A673 (cell line): ENCODE measurements around the gene KCTD21. TPM values are rescaled to one million over a fixed set of nuclear protein-coding genes. Genes with fewer than 3 reads are reported as not detected.
"Not testable (repeated sequence)": the region's sequence is repeated elsewhere in the genome, so short reads cannot be mapped to it uniquely, and the experiment has no call there.

Source experiments
- BruUV-seq: library from RNA; stranded (reverse); fragments of 400-500 nt; replicated peaks from 2 replicates; lab custom pipeline; 2021; lab: Mats Ljungman, UMichigan
- CTCF ChIA-PET: fragments of 300-600 bp; sonication (Branson Sonifier 250); formaldehyde crosslinking; loops from one replicate; lab custom pipeline; 2022; ENCODE audit warnings: antibody characterized with exemption; lab: Charles Lee
- POLR2A ChIA-PET: fragments of 300-600 bp; sonication (Branson Sonifier 250); formaldehyde crosslinking; loops from one replicate; lab custom pipeline; 2022; ENCODE audit warnings: antibody characterized with exemption; ENCODE audit not compliant: low non-redundant PET; lab: Charles Lee
- DNase-seq: peaks from one replicate; pipeline ENCODE4 v3.0.0-alpha.2; 2015; ENCODE audit warnings: low spot score
- H3K27ac ChIP-seq: fragments of 200-600 bp; sonication (generic); 2 replicates; pipeline ENCODE4 v1.5.1; 2016; ENCODE audit warnings: mixed run types, low read depth, mild to moderate bottlenecking, mixed read lengths, antibody characterized with exemption, low read length; ENCODE audit not compliant: poor library complexity, severe bottlenecking
- H3K27me3 ChIP-seq: fragments of 200-600 bp; sonication (generic); replicated peaks from 2 replicates; pipeline ENCODE4 v1.6.1; 2017; ENCODE audit warnings: mixed run types, low read depth, mild to moderate bottlenecking, mixed read lengths, antibody characterized with exemption, low read length; ENCODE audit not compliant: insufficient read depth, poor library complexity
- H3K36me3 ChIP-seq: fragments of 200-600 bp; sonication (generic); 2 replicates; pipeline ENCODE4 v1.6.1; 2016; ENCODE audit warnings: mixed run types, mild to moderate bottlenecking, mixed read lengths, antibody characterized with exemption, low read length; ENCODE audit not compliant: insufficient read depth, poor library complexity, severe bottlenecking
- H3K4me1 ChIP-seq: fragments of 200-600 bp; sonication (generic); 2 replicates; pipeline ENCODE4 v1.6.1; 2017; ENCODE audit warnings: mixed run types, mild to moderate bottlenecking, mixed read lengths, antibody characterized with exemption, low read length; ENCODE audit not compliant: insufficient read depth, poor library complexity, severe bottlenecking
- H3K4me3 ChIP-seq: fragments of 200-600 bp; sonication (generic); 2 replicates; pipeline ENCODE4 v1.5.1; 2016; ENCODE audit warnings: low read depth, mixed run types, mild to moderate bottlenecking, mixed read lengths, low read length; ENCODE audit not compliant: poor library complexity, severe bottlenecking
- H3K9me3 ChIP-seq: fragments of 200-600 bp; sonication (generic); 2 replicates; pipeline ENCODE4 v1.6.1; 2016; ENCODE audit warnings: mixed run types, low read depth, mild to moderate bottlenecking, mixed read lengths, antibody characterized with exemption, low read length; ENCODE audit not compliant: poor library complexity, severe bottlenecking
- EZH2 ChIP-seq: fragments of 200-600 bp; sonication (generic); IDR thresholded peaks from 2 replicates; pipeline ENCODE4 v1.6.1; 2017; ENCODE audit warnings: borderline replicate concordance, low read depth, mild to moderate bottlenecking, mixed read lengths, antibody characterized with exemption, low read length; ENCODE audit not compliant: poor library complexity, severe bottlenecking
- intact Hi-C: fragments of 100-400 bp; cut with micrococcal nuclease; formaldehyde crosslinking; loops from one replicate; pipeline ENCODE4 v1.10.0; 2022; ENCODE audit not compliant: unreplicated experiment
- total RNA-seq: library from RNA; stranded (reverse); gene quantifications from 2 replicates; pipeline ENCODE4 v1.2.3, GENCODE V29; 2021
- TF ChIP-seq, protein P1 (sequence below): fragments of 300-800, 200-600 bp; sonication (generic); conservative IDR thresholded peaks from 2 replicates; pipeline ENCODE4 v1.5.1; 2017; ENCODE audit warnings: low read depth, mild to moderate bottlenecking, antibody characterized with exemption, low read length, moderate library complexity, mixed read lengths

The KCTD21 gene
- total RNA-seq, 1 experiment from 2014 or later: 3.5 TPM

DNA sequence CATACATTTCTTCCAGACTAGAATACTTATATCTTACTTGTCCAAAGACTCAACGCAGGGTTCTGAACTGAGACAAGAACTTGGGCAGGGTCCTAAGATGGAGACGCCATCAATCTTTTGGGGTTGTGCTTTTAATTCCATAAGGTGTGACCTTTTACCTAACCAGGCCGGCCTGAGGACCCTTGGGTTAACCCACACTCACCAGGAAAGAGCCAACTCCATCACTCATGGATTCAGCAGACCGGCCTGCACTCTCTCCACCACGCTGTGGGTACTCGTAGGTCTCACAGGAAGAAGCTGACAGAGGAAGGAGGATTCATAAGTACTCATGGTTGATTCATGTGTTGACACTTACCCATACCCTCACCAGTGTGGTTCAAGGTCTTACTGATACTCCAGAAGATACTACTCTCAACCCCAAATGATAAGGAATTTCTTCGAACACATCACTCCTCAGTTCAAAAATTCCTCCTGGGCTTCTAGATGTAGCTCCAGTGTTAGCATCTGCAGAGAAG is 36.5 kb upstream of the KCTD21 start:
- Histone ChIP-seq H3K4me3 (no peak overlapping the region), H3K4me1 (no peaks in the 10 kb centered on the region), H3K36me3 (no peaks in the 10 kb centered on the region), H3K27me3 (no peaks in the 10 kb centered on the region), H3K9me3 (no peaks in the 10 kb centered on the region), H3K27ac (no peak overlapping the region)
- intact Hi-C loops: no loop called here
- ChIA-PET POLR2A (no interaction called here), CTCF (interaction anchor here (0.6 kb wide), 1 partner anchor 100 kb away, joined by 3 read pairs; no protein-coding TSS in a partner anchor)
- TF ChIP-seq, protein P1, sequence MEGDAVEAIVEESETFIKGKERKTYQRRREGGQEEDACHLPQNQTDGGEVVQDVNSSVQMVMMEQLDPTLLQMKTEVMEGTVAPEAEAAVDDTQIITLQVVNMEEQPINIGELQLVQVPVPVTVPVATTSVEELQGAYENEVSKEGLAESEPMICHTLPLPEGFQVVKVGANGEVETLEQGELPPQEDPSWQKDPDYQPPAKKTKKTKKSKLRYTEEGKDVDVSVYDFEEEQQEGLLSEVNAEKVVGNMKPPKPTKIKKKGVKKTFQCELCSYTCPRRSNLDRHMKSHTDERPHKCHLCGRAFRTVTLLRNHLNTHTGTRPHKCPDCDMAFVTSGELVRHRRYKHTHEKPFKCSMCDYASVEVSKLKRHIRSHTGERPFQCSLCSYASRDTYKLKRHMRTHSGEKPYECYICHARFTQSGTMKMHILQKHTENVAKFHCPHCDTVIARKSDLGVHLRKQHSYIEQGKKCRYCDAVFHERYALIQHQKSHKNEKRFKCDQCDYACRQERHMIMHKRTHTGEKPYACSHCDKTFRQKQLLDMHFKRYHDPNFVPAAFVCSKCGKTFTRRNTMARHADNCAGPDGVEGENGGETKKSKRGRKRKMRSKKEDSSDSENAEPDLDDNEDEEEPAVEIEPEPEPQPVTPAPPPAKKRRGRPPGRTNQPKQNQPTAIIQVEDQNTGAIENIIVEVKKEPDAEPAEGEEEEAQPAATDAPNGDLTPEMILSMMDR: no peak
- no peak for TF ChIP-seq EZH2
- no peak for DNase-seq
- BruUV-seq: no TSS peak

DNA sequence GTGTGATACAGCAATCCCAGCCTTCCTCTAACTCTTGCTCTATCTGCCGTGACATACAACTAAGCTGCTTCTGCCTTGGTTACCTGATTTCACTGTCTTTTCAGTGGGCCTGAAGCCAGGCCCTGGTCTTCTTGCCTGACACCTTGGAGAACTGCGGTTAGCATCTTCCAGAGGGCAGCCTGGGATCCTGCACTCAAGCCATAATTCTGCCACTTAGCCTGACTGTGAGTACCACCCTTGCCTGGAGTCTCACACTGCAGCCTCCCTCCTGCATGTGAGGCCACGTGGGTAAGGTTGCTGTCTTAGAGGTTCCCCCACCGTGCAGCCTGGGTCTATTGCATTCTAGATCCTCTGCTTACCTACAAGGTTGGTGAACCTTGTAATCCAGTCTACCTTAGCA is 36.1 kb upstream of the KCTD21 start:
- Histone ChIP-seq H3K9me3 (no peaks in the 10 kb centered on the region), H3K4me3 (no peak overlapping the region), H3K36me3 (no peaks in the 10 kb centered on the region), H3K27me3 (no peaks in the 10 kb centered on the region), H3K4me1 (no peaks in the 10 kb centered on the region), H3K27ac (no peak overlapping the region)
- no peak for TF ChIP-seq EZH2
- TF ChIP-seq, protein P1: no peak
- no peak for DNase-seq
- intact Hi-C loops: no loop called here
- BruUV-seq: no TSS peak
- ChIA-PET POLR2A (no interaction called here), CTCF (interaction anchor here (0.6 kb wide), 1 partner anchor 100 kb away, joined by 3 read pairs; no protein-coding TSS in a partner anchor)

DNA sequence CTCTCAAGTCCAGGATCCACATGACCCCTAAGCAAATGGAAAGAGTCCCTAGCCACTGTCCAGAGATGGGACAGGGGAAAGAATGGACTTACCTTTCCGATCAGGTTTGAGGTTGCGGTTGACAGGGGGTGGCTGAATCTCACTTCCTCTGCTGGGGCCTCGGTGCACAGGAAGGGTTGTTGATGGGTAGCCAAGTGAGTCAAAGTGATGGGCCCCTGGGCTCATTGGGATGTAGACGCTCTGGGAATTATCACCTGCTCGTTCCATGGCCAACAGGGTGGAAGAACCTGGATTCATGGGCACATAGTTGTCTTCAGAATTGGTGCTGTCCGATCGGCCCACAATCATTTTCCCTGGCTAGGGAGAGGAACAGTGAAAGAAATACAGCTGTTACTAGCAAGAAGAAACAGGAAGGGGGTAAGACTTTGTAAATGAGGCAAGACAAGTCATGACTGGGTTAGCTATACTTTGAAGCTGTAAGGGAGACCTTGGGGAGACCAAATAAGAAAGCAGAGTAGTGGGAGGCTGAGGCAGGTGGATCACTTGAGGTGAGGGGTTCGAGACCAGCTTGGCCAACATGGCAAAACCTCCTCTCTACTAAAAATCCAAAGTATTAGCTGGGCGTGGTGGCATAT is 35.0 kb upstream of the KCTD21 start:
- H3K36me3 ChIP-seq: no peaks in the 10 kb centered on the region
- H3K4me3 ChIP-seq: no peak overlapping the region
- no peak for DNase-seq
- no peaks in the 10 kb centered on the region for H3K9me3 ChIP-seq
- intact Hi-C loops: no loop called here
- H3K4me1 ChIP-seq: no peaks in the 10 kb centered on the region
- H3K27ac ChIP-seq: no peak overlapping the region
- no peaks in the 10 kb centered on the region for H3K27me3 ChIP-seq
- POLR2A ChIA-PET: no interaction called here
- TF ChIP-seq EZH2: no peak
- TF ChIP-seq, protein P1: no peak
- BruUV-seq: no TSS peak
- CTCF ChIA-PET: no interaction called here

DNA sequence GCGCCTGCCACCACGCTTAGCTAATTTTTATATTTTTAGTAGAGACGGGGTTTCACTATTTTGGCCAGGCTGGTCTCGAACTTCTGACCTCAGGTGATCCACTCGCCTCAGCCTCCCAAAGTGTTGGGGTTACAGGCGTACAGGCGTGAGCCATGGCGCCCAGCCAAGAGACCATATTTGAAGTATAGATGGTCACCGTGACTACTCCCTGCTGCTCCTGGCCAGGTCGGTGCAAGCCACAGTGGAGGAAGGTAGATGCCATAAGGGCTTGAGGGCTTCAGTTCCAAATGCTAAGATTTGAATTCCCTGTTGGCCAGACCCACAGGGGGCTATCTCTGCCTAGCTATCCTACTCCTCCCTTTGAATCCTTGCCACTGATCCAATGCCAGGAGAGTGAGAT is 34.3 kb upstream of the KCTD21 start:
- H3K27me3 ChIP-seq, POLR2A ChIA-PET, H3K4me3 ChIP-seq, H3K36me3 ChIP-seq, H3K9me3 ChIP-seq, BruUV-seq, H3K4me1 ChIP-seq, CTCF ChIA-PET, intact Hi-C loops, DNase-seq, H3K27ac ChIP-seq: not testable (repeated sequence)
